ENCODE measurements around the gene APRT. TPM values are rescaled to one million over a fixed set of nuclear protein-coding genes. Genes with fewer than 3 reads are reported as not detected.
"Not testable (repeated sequence)": the region's sequence is repeated elsewhere in the genome, so short reads cannot be mapped to it uniquely, and the experiment has no call there.

Gene APRT
- polyA plus RNA-seq, 3 donors: 67.9 to 78.8 (median 68.8) TPM

DNA sequence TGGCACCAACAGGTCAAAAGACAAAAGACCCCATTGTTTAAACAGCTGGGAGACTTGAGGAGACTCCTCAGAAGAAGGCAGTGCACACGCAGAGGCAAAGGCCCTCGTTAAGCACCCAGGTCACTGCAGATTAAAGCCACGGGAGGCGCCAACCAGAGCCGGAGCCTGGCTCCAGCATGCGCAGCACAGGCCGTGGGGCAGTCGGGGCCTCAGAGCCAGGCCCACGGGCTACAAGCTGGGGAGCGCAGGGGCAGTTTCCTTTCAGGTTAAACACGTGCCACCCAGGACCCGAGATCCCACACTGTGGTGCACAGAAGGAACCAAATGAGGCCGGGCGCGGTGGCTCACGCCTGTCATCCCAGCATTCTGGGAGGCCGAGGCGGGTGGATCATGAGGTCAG is 35.9 kb downstream of the APRT start:
- DNase-seq (ENCODE audit: low read depth in 3 of 3, low spot score in 2 of 3): no peak

DNA sequence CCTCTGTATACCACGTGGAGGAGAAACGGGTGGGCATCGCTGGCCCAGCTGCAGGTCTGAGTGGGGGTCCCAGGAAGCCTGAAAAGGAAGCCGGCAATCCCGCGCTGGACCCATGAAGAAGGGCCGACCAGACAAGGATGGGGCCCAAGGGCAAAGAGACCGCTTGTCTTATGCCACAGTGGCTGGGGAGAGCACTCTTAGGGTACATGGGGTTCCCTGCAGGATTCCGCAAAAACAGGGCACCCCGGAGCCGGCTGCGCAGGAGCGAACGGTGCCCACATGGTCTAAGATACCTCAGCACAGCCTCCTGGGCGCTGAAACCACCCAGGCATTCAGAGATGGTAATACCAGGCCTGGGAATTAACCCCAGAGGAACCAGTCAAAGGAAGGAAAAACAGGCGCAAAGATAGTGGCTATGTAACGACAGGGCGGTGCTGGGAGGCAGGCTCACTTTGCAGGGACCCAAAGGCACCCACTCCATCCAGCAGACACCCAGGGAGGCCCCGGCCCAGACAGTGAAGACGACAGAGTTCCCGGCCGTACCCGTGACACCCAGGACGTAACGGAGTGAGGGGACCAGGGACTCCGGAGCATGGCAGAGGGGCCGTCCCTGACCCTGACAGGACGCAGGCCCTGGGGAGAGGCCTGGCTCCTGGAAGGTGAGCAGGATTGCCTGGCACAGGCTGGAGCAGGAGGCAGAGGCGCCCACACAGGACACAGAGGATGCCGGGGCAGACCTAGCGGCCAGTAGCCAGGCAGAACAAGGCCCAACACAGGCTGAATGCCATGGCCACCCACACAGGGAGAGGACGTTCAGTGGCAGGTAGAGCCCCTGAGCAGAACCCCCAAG is 37.0 kb downstream of the APRT start:
- no peak for DNase-seq (ENCODE audit: low read depth in 3 of 3, low spot score in 2 of 3)

DNA sequence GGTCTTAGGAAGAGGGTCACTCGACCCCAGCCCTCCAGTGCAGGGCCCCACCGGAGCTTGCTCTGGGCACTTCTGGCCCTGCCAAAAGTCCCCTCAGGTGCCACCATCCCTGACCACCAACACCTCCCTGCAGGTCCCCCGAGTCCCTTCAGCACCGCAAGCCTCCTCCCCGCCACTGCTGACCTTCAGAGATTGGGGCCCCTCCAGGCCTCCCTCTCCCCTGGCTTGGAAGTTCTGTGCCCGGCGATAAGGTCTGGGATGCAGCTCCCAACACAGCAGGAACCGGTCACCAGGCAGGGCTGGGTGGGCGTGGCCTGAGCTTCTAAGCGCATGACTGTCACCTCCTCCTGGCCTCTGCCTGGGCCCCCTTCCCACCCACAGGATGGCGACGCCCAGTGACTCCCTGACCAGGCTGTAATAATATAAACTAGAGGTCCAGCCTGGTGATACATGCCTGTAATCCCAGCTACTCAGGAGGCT is 37.9 kb downstream of the APRT start:
- DNase-seq (ENCODE audit: low read depth in 3 of 3, low spot score in 2 of 3): no peak

DNA sequence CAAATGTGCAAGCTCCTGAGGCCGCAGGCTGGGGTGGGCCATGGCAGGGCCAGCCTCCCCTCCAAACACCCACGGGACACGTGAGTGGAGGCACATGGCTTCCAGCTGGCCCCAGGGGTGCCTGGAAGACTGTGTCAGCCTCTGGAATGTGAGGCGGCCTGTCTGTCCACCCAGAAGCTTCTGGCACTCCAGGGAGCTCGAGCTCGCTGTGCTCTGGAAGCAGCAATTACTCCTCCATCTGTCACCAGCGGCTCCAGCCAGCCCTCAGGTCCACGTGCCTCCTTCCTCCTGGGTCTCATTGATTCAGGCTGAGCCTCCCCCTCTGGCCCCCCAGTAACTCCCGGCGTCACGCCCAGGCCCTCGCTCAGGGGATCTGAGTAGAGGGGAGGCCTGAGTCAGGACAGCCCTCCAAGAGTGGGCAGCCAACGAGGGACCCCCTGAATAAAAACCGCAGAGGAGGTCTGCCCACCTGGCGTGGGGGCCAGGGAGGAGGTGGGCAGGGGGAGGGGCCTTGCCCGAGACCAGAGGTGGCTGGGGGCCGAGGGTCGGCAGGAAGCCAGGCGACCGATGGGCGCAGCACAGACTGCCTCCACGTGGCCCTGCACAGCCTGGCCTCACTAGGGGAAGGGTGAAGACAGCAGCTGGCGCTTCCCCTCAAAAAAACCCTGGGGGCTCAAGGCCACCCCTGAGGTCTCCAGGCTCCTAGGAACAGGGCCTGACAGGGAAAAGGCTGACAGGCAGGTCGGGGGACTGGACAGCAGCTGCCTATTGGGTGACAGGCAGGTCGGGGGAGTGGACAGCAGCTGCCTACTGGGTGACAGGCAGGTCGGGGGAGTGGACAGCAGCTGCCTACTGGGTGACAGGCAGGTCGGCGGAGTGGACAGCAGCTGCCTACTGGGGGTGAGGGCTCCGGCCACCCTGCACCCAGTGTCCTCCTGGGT is 38.6 kb downstream of the APRT start:
- no peak for DNase-seq (ENCODE audit: low read depth in 3 of 3, low spot score in 2 of 3)

DNA sequence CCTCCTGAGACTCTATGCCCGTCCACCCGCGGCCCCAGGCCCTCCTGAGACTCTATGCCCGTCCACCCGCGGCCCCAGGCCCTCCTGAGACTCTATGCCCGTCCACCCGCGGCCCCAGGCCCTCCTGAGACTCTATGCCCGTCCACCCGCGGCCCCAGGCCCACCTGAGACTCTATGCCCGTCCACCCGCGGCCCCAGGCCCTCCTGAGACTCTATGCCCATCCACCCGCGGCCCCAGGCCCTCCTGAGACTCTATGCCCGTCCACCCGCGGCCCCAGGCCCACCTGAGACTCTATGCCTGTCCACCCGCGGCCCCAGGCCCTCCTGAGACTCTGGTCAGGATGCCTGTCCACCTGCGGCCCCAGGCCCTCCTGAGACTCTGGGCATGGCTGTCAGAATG is 39.9 kb downstream of the APRT start:
- DNase-seq (ENCODE audit: low read depth in 3 of 3, low spot score in 2 of 3): not testable (repeated sequence)

DNA sequence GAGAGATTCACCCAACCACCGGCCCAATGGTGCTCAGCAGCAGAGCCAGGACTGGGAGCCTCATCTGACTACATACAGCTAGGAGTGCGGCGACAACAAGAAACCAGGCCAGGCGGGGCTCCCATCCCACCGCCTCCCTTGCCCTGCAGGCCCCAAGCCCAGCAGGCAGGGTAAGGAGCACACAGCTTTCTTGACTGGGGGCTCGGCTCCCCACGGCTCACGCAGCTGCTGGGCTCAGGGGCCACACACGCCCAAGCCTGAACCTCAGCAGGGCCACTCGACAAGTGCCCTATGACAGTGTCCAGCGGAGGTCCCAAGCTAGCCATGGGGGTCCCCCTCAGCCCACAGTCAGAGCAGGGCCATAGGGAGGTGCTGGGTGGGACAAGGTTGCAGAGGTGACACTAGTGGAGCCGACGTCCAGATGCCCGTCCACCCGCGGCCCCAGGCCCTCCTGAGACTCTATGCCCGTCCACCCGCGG is 40.4 kb downstream of the APRT start:
- DNase-seq (ENCODE audit: low read depth in 3 of 3, low spot score in 2 of 3): no peak

DNA sequence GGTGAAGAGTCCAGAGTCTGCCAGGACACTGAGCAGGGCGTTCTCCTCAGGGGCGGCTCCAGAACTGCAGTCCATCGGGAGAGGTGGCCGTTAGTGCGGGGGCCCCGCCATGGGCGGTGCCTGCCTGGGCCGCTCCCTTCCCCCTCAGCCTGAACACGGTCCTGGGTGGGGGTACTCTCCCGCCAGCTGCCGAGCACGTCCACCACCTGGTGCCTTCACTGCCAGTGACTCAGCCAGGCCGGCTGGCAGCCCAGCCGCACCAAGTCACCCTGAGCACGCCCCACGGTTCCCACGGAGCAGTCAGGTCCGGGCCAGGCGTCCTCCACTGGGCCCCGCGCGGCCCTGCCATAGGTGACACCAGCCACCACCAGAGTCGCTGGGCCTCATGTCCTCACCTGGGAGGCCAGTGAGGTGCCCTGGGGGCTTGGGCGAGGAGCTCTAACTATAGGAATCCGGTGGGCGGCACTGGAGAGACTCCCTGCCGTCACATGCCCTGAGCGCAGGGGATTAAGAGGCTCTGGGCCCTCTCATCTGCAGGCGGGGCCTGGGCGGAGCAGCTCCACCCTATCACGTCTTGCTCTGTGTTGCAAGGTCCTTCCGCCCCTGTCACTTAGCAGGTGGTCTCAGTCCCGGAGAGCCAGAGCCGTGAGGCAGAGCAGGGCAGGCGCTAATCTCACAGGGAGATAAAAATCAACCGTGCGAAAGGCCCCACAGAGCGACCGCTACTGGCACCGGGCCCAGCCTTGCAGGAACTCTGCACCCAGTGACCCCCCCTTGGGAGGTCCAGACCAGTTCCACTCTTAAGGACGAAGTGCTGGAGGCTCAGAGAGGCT is 41.1 kb downstream of the APRT start:
- DNase-seq (ENCODE audit: low read depth in 3 of 3, low spot score in 2 of 3): no peak

DNA sequence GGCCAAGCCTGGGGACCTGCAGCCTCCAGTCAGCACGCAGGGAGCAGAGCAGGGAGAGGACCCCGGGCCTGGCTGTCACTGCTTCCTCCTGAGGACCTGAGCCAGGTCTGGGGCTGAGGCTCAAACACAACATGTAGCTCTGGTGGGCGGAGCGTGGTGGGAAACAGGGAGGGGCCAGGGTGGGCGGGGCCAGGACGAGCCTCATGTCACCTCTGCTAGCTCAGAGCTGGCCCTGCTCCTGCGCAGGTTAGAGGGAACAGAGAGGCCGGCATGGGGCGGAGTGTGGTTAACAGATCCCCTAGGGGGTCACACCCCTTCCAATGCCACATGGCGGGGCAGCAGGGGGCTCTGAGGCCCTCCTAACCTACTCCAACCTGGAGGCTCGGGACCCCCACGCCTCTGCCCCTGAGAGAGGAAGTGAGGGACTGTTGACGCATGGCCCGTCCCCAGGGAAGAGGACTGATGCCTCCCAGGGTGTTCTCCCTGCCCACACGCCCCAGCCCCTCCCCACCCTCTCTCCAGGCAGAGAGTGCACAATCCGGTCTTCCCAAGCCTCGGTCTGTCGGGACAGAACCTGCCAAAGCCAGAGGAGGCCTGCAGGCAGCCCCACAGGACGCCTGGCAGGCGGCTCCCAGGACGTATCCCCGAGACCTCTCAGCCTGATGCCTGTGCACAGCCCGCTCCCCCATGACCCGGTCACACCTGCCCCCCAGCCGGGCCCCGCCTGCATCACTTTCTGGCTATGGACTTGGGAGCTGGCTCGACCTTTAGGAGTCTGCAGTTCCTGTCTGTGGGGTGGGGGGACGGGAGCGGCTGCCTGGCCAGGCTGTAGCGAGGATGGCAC is 41.9 kb downstream of the APRT start:
- no peak for DNase-seq (ENCODE audit: low read depth in 3 of 3, low spot score in 2 of 3)

DNA sequence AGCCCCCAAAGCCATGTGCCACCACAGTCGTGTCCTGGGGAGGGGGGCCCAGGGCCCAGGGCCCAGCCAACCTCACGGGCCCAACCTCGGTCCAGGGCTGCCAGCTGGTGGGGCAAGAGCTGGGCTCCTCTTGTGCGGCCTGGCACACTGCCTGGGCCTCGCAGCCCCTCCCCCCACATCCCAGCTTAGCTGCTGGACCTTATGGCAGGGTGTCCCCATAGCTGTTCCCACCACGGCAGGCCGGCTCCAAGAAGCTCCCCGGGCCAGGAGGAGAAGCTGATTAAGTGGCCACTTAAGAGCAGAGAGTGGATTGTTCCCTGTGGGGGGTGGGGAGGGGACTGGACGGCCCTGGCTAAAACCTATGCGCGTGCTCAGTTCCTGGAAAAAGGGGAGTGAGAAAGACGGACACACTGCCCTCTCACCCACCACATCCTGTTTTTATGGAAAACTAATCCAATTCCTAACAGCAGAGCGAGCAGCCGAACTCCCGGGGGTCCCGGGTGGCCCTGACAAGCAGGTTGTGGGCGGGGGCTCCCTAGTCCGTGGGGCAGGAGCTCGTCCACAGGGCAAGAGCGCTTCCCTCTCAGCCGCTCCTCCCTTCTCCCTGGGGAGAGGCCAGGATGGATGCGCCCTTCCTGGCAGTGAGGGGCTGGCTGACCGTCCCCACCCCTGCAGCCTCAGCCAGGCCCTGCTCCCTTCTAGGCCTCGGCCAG is 43.5 kb downstream of the APRT start:
- DNase-seq (ENCODE audit: low read depth in 3 of 3, low spot score in 2 of 3): no peak

DNA sequence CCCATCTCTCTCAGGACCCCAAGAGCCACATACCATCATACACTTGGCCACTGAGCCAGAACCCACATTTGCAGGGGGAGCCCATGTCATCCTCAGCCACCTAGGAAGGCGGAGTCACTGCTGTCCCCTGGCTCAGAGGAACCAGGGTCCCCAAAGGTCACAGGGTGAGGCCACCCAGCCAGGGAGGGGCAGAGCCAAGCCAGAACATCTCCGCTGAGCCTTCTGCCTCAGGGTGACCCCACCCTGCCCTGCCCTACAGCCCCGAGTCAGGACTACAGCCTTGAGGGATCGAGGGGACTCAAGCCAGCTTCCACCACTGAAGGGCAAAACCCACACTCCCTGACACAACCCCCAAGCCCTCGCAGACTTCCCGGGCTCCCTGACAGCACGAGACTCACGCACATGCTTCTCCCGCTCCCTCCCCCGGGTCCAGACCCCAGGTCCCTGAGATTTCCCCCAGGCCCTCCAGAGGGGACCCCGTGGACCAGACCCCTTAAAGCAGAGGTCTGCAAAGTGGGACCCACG is 44.1 kb downstream of the APRT start:
- DNase-seq (ENCODE audit: low read depth in 3 of 3, low spot score in 2 of 3): no peak

DNA sequence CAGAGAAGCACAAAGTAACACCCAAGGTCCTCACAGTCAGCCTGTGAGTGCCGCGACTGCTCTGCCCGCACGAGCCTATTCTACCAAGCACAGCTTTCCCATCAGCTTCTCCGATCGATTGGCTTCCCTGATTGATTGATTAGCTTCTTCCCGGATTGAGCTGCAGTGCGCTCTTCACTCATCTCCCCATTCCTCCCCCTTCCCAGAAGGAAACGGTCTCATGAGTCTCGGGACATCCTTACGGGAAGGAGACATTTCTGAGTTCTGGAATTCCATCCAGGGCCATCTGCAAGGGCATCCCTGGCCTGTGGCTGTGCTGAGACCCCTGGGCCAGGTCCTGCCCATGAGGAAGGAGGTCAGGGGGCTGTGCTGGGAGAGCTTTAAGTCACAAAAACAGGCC is 44.8 kb downstream of the APRT start:
- DNase-seq (ENCODE audit: low read depth in 3 of 3, low spot score in 2 of 3): no peak

DNA sequence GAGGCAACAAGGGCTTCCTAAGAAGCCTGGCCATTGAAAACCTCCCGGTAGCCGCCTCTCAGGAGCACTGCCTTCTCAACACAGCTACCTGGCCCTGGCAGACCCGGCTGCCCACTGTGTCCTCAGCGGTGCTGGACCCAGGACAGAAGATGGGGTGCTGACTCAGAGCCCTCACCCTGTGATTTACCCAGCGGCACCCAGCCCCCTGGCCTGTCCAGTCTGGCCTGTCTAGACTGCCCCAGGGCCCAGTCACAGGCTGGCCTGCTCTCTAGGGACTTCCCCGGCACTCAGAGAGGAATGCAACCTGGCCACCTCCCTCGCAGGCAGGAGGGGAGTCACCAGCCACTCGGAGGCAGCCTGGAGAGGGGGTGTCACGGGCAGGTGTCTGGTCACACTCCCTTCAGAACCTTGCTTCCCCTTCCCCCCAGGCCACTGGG is 46.8 kb downstream of the APRT start:
- no peak for DNase-seq (ENCODE audit: low read depth in 3 of 3, low spot score in 2 of 3)

DNA sequence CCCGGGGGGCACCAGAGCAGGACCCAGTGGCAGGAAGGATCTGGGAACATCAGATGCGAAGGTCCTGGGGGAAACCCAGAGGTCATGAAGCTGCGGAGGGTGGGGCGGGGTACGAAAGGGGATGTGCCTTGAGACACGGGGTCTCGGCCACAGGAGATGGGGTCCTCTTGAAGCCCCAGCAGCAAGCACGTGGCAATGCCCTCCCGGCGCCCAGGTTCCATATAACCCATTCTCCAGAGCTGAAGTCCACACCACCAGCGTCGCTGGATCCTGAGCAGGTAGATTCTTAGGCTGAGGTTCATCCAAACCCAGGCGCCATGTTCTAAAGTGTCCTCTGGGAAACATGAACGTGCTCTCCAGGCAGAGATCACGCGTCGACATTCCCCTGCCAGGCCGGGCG is 47.6 kb downstream of the APRT start:
- no peak for DNase-seq (ENCODE audit: low read depth in 3 of 3, low spot score in 2 of 3)

DNA sequence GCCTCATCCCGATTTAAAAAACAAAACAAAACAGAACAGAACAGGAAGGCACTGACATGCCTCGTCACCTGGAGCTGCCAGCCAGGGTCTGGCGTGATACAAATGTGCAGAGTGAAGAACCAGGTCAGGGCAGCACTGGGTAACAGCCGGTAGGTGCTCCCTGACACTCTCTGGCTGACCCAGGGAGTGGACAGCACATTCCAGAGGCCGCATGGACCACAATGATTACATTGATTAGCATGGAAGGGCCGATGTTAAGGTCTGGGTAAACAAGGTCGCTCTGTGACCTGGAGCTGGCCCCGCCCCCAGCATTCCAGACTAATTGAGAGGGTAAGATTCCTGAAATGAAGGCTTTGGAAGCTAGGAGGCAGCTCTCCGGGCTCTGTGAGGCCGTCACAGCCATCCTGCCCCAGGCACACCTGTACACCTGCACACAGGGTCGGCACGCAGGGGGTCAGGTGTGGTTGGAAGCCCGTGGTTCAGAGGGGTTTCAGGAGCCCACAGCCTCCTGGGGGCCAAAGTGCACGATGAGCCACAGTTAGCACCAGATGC is 48.1 kb downstream of the APRT start:
- no peak for DNase-seq (ENCODE audit: low read depth in 3 of 3, low spot score in 2 of 3)

DNA sequence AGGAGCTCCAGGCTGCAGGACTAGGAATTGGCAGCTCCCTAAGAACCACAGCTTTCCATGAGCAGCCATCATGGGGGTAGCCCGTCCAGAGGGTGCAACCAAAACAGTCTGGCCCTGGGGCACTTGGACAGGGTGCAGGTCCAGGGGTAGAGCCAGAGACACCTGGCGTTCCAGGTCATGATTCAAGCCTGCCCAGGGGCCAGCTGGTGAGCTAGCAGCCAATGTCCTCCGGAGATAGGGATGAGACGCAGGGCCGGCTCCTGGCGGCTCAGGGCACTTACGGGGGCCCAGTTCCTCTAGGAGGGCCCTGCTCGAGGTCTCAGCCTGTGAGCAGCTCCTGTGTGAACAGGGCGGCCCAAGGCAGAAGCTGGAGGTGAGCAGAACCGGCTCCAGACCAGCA is 48.8 kb downstream of the APRT start:
- no peak for DNase-seq (ENCODE audit: low read depth in 3 of 3, low spot score in 2 of 3)

DNA sequence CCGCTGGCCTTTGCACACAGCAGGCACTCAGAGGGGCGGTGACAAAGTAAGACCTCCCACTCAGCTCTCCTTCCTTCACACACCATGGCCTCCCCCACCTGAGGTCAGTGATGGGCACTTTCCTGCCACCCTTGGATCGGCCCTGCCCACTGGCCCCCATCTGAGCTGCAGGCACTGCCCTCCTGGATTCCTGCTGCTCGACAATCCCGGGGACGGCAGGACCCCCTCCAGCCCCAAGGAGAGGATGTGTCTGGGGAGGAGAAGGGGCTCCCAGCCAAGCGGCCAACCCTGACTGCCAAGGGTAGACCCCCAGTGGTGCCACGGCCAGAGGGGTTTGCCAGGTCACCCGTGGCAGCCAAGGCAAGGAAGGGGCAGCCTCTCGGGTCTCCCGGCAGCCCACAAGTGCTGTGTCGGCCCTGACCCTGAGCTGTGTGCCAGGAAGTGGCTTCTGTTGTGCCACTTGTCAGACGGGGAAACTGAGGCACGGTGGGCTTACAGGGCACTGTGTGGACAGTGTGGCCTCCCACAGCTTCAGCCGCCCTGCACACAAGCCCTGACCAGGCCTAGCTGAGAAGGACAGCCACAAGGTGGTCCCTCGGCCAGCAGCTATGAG is 49.4 kb downstream of the APRT start:
- DNase-seq (ENCODE audit: low read depth in 3 of 3, low spot score in 2 of 3): no peak

DNA sequence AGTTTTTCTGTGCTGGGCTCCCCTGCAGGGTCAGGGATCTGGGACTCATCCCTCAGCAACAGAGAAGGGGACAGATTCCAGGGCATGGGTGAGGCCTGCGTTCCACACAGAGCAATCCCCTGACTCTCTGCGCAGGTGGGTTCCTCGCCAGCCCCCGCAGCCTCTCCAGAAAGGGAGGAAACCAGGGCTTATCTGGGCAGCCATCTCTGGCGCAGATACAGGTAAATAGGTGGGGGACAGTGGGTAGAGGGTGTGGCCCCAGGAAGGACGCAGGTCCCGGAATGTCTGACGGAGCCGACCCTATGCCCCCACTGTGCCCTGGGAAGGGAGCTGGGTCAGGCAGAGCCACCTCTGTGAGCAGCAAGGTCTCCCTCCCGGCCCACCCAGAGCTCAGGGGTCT is 49.9 kb downstream of the APRT start:
- DNase-seq (ENCODE audit: low read depth in 3 of 3, low spot score in 2 of 3): no peak

DNA sequence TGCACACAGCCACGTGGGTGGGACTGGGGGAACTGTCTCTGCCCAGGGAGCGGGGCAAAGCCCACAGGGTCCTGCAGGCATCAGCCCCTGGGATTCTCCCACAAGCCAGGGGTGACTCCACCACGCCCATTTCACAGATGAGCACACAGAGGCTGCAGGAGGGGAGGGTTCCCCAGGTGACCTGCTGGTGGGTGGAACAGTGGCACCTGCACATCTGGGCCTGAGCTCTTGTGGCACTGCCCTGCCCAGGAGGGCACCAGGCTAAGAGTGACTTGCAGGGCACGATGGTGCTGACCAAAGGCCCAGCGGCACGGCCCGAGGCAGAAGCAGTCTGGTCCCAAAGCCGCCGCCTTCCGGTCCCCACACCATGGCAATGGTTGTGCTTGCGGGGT is 50.6 kb downstream of the APRT start:
- DNase-seq (ENCODE audit: low read depth in 3 of 3, low spot score in 2 of 3): no peak
